ENCODE results near the gene LRRC27. TPM values are rescaled to one million over a fixed set of nuclear protein-coding genes. Genes with fewer than 3 reads are reported as not detected.

LRRC27 gene
- total RNA-seq, 1 experiment from 2014 or later: 4.1 TPM

- ChIA-PET RAD21 (ENCODE audit: low non-redundant PET in 1 of 2, low total read pairs in 2 of 2, uncharacterized antibody in 2 of 2, unreplicated experiment in 2 of 2) (no interaction called here), POLR2A (no interaction called here), CTCF (no interaction called here)
- H3K79me2 ChIP-seq (ENCODE audit: insufficient read depth, low read length): peaks cover 49% of the 10 kb centered on the region
- DNase-seq (ENCODE audit: low read depth, low spot score) (no peak), ATAC-seq (no peak)
- H3K4me3 ChIP-seq (replicated peaks in 1 of 2; ENCODE audit: low read depth in 1 of 2, low read length in 2 of 2): no peak overlapping the region
- no peak overlapping the region for H3K4me2 ChIP-seq (ENCODE audit: low read length)
- intact Hi-C loops (cut with micrococcal nuclease): no loop called here
- no peaks in the 10 kb centered on the region for H3K9me2 ChIP-seq (ENCODE audit: insufficient read depth)
- no peak overlapping the region for H2AFZ ChIP-seq (ENCODE audit: low read depth, low read length, poor library complexity, severe bottlenecking)
- H3K9ac ChIP-seq (ENCODE audit: low read length): no peak overlapping the region
- no peaks in the 10 kb centered on the region for H3K27me3 ChIP-seq (ENCODE audit: insufficient read depth, low read length)
- H3K36me3 ChIP-seq (ENCODE audit: control insufficient read depth in 1 of 2, insufficient read depth in 2 of 2, low read length in 2 of 2): no peaks in the 10 kb centered on the region
- peaks cover 5 to 22% of the 10 kb centered on the region in 2 experiments for H3K4me1 ChIP-seq (ENCODE audit: control insufficient read depth in 1 of 2, insufficient read depth in 2 of 2, low read length in 2 of 2)
- H3K9me3 ChIP-seq (ENCODE audit: control insufficient read depth in 1 of 2, insufficient read depth in 1 of 2, low read depth in 1 of 2, low read length in 2 of 2): no peaks in the 10 kb centered on the region
- TF ChIP-seq EZH2 (IDR thresholded peaks at IDR 0.05): no peak
- no peak for TF ChIP-seq SIN3A (IDR thresholded peaks at IDR 0.05; ENCODE audit: low read depth)
- TF ChIP-seq CBX3 (IDR thresholded peaks at IDR 0.05; ENCODE audit: low read depth): no peak
- TF ChIP-seq ZFX (IDR thresholded peaks at IDR 0.05): no peak
- no peak for TF ChIP-seq EGR1 (IDR thresholded peaks at IDR 0.05; ENCODE audit: low read depth)
- TF ChIP-seq CTCF (IDR thresholded peaks at IDR 0.05 in 2 of 3, conservative IDR thresholded peaks at IDR 0.05 in 1 of 3; ENCODE audit: borderline replicate concordance in 1 of 3, insufficient read depth in 1 of 3, low read depth in 2 of 3, low read length in 2 of 3): no peak
- TF ChIP-seq JUND (IDR thresholded peaks at IDR 0.05): no peak
- no peak for TF ChIP-seq FOSL1 (IDR thresholded peaks at IDR 0.05; ENCODE audit: low read depth)
- TF ChIP-seq MAX (IDR thresholded peaks at IDR 0.05): no peak
- no peak for TF ChIP-seq ZBTB33 (IDR thresholded peaks at IDR 0.05; ENCODE audit: extremely low read depth, insufficient replicate concordance, low read length)
- TF ChIP-seq ZNF274 (IDR thresholded peaks at IDR 0.05; ENCODE audit: low read depth, low read length): no peak
- TF ChIP-seq TCF7L2 (IDR thresholded peaks at IDR 0.05; ENCODE audit: borderline replicate concordance, extremely low read depth, insufficient read depth, insufficient read length): no peak
- TF ChIP-seq ELF1 (IDR thresholded peaks at IDR 0.05; ENCODE audit: borderline replicate concordance, low read depth): no peak
- TF ChIP-seq POLR2AphosphoS5 (IDR thresholded peaks at IDR 0.05; ENCODE audit: low read depth, low read length): no peak
- no peak for TF ChIP-seq EZH2phosphoT487 (IDR thresholded peaks at IDR 0.05; ENCODE audit: borderline replicate concordance)
- TF ChIP-seq YY1 (IDR thresholded peaks at IDR 0.05; ENCODE audit: extremely low read depth, insufficient replicate concordance, low read depth, low read length): no peak
- no peak overlapping the region for H3K27ac ChIP-seq (ENCODE audit: low read depth, low read length)
- BruUV-seq (replicated peaks): no TSS peak
- H4K20me1 ChIP-seq (ENCODE audit: insufficient read depth): no peaks in the 10 kb centered on the region
Observed at GRCh38 chr10:132400547-132401151, 68.7 kb downstream of the LRRC27 start.
